CD4-positive, CD25-positive, alpha-beta regulatory T cell (primary cell): ENCODE data around the gene KLHL6. TPM values are rescaled to one million over a fixed set of nuclear protein-coding genes. Genes with fewer than 3 reads are reported as not detected.
A peak's percentile ranks its signal among the peaks of the same experiment; 100 is the strongest.
"Not testable (repeated sequence)": the region's sequence is repeated elsewhere in the genome, so short reads cannot be mapped to it uniquely, and the experiment has no call there.

Source experiments
- ATAC-seq, 2 donors: fragments of 150-1000 bp; cut with Tn5 transposase; one replicate each; pipeline ENCODE4 v1.10.0; 2021; ENCODE audit warnings: low read depth in 2 of 2, moderate number of reproducible peaks in 2 of 2, moderate library complexity in 1 of 2
- DNase-seq, 3 donors: peaks; one replicate each; pipeline versions ENCODE4 v3.0.0 to v3.0.0-alpha.2; 2012 to 2022; ENCODE audit warnings: mixed read lengths in 1 of 3
- H3K27ac ChIP-seq: one replicate; pipeline ENCODE4 v1.7.0; 2013; ENCODE audit warnings: mild to moderate bottlenecking, low read length; ENCODE audit not compliant: insufficient read depth, poor library complexity, severe bottlenecking
- H3K27me3 ChIP-seq: one replicate; pipeline ENCODE4 v1.7.0; 2013; ENCODE audit warnings: low read length; ENCODE audit not compliant: control insufficient read depth, insufficient read depth
- H3K36me3 ChIP-seq: one replicate; pipeline ENCODE4 v1.7.0; 2013; ENCODE audit warnings: mild to moderate bottlenecking, low read length, moderate library complexity; ENCODE audit not compliant: control insufficient read depth, insufficient read depth
- H3K4me1 ChIP-seq: 2 replicates; pipeline ENCODE4 v1.7.0; 2013; ENCODE audit warnings: mild to moderate bottlenecking, low read length; ENCODE audit not compliant: insufficient read depth, control insufficient read depth, poor library complexity, severe bottlenecking
- H3K4me3 ChIP-seq: one replicate; pipeline ENCODE4 v1.7.0; 2013; ENCODE audit warnings: low read depth, mild to moderate bottlenecking, low read length, moderate library complexity
- H3K9me3 ChIP-seq, 2 experiments: 1 replicate in 1 of 2; 2 replicates in 1 of 2; pipeline ENCODE4 v1.7.0; 2013; ENCODE audit warnings: low read length in 2 of 2, mild to moderate bottlenecking in 1 of 2, moderate library complexity in 1 of 2; ENCODE audit not compliant: control insufficient read depth in 2 of 2
- H3K27ac Mint-ChIP-seq, 3 donors: one replicate each; pipeline ENCODE4 v1.8.0; 2020 to 2022; ENCODE audit warnings: mild to moderate bottlenecking in 3 of 3, mixed read lengths in 3 of 3, moderate library complexity in 2 of 3
- H3K27me3 Mint-ChIP-seq: one replicate; pipeline ENCODE4 v1.8.0; 2022; ENCODE audit warnings: mild to moderate bottlenecking, mixed read lengths
- H3K36me3 Mint-ChIP-seq: one replicate; pipeline ENCODE4 v1.8.0; 2020; ENCODE audit warnings: mixed read lengths
- H3K4me1 Mint-ChIP-seq, 4 donors: one replicate each; pipeline ENCODE4 v1.8.0; 2020 to 2022; ENCODE audit warnings: mixed read lengths in 4 of 4, mild to moderate bottlenecking in 1 of 4
- H3K4me3 Mint-ChIP-seq, 4 donors: one replicate each; pipeline ENCODE4 v1.8.0; 2020 to 2022; ENCODE audit warnings: mild to moderate bottlenecking in 4 of 4, mixed read lengths in 4 of 4, moderate library complexity in 3 of 4
- H3K9me3 Mint-ChIP-seq, 7 donors: one replicate each; pipeline ENCODE4 v1.8.0; 2020 to 2022; ENCODE audit warnings: mixed read lengths in 7 of 7, mild to moderate bottlenecking in 3 of 7, moderate library complexity in 2 of 7
- polyA plus RNA-seq, 4 donors: library from polyadenylated mRNA; unstranded; fragments of 300-500 nt; fragmentation: Illumina TruSeq; gene quantifications; one replicate each; pipeline ENCODE4 v1.2.3, GENCODE V29; 2021
- total RNA-seq: library from RNA; stranded (reverse); gene quantifications from one replicate; pipeline ENCODE4 v1.2.3, GENCODE V29; 2022

The KLHL6 gene
- total and polyA plus RNA-seq, 5 donors from 2014 or later = 17.8 to 48.2 (median 20.4) TPM

DNA sequence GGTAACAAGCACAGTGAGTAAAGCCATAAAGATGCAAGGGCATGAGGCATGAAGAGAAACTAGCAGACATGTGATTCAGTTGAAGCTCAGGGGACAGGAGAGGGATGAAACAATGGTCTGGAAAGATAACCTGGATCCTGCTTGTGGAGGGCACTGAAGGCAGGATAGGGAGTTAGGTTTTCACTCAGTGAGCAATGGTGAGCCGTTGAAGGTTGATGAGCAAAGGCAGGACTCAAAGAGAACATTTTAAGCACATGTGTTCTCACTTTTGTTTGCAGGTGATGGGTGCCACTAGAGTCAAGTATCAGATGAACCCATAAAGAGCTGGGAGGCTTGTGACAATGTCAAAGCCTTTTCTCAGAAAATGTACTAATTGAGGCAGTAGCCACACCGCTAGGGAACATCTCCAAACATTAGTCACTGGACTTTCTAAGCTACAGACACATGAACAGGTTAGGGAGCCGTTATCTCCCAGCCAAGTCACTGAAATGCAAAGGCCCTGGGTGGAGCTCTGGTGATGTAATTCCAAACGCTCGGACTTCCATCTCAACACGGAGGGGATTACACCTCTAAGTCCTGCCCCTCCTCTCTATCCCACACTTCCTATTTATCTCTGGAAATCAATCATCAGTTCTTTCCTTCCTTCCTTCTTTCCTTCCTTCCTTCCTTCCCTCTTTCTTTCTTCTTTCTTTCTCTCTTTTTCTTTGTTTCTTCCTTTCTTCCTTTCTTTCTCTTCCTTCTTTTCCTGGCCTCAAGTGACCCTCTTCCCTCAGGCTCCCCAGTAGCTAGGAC lies 22.7 kb downstream of the KLHL6 start:
- peaks cover 25% of the 10 kb centered on the region for H3K4me1 ChIP-seq
- H3K27ac Mint-ChIP-seq = peak overlapping the region; percentile 89 to 96 (median 92)

DNA sequence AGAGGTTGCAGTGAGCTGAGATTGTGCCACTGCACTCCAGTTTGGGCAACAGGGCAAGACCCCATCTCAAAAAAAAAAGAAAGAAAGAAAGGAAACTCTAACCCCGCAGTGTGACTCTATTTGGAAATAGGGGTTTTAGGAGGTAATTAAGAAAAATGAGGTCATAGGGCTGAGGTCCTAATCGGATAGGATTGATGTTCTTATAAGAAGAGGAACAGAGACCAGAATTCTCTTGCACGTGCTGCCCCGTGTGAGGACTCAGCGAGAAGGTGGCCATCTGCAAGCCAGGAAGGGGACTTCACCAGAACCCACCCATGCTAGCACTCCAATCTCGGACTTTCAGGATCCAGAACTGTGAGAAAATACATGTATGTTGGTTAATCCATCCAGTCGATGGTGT lies 25.8 kb downstream of the KLHL6 start:
- Mint-ChIP-seq H3K36me3 (peaks cover 67% of the 10 kb centered on the region), H3K27ac (peak overlapping the region in 1 of 3 donors; percentile 48), H3K4me1 (peaks cover 34 to 69% (median 56%) of the 10 kb centered on the region in 4 donors), H3K27me3 (no peaks in the 10 kb centered on the region), H3K4me3 (no peak overlapping the region), H3K9me3 (peaks cover 0 to 2% (median 0%) of the 10 kb centered on the region in 7 donors)
- ATAC-seq = no peak
- Histone ChIP-seq H3K4me1 (peaks cover 23% of the 10 kb centered on the region), H3K36me3 (peaks cover 38% of the 10 kb centered on the region), H3K27me3 (no peaks in the 10 kb centered on the region), H3K9me3 (no peaks in the 10 kb centered on the region), H3K27ac (no peak overlapping the region), H3K4me3 (no peak overlapping the region)
- DNase-seq = no peak

More for the DNA sequence above, 22.7 kb downstream of the KLHL6 start:
- Mint-ChIP-seq H3K4me1 (peaks cover 25 to 81% (median 63%) of the 10 kb centered on the region in 4 donors), H3K27me3 (no peaks in the 10 kb centered on the region), H3K36me3 (peaks cover 42% of the 10 kb centered on the region), H3K4me3 (peak overlapping the region in 3 of 4 donors; percentile 5 to 49 (median 31)), H3K9me3 (no peaks in the 10 kb centered on the region)
- H3K9me3 ChIP-seq = no peaks in the 10 kb centered on the region
- H3K27me3 ChIP-seq = no peaks in the 10 kb centered on the region
- ATAC-seq (no peak), DNase-seq (no peak)
- H3K27ac ChIP-seq = no peak overlapping the region
- no peak overlapping the region for H3K4me3 ChIP-seq
- H3K36me3 ChIP-seq = peaks cover 20% of the 10 kb centered on the region

DNA sequence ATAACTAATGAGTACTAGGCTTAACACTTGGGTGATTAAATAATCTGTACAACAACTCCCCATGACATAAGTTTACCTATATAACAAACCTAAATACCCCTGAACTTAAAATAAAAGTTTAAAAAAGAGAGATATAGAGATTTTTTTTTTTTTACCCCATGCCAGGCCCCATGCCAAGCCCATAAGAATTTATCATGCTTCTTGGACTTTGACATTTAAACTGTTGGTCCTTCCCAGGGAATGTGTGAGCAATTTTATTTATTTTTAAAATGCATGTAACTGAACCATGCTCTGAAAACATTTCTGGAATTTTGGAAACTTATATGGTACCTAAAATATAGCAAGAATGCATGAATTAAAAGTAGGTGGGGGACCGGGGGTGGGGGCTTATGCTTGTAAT lies 26.3 kb downstream of the KLHL6 start:
- Histone ChIP-seq H3K9me3 (no peaks in the 10 kb centered on the region), H3K27ac (no peak overlapping the region), H3K4me3 (no peak overlapping the region), H3K4me1 (peaks cover 21% of the 10 kb centered on the region), H3K27me3 (no peaks in the 10 kb centered on the region), H3K36me3 (peaks cover 43% of the 10 kb centered on the region)
- H3K27me3 Mint-ChIP-seq = no peaks in the 10 kb centered on the region
- ATAC-seq (no peak), DNase-seq (no peak)
- H3K4me1 Mint-ChIP-seq = peaks cover 34 to 67% (median 55%) of the 10 kb centered on the region in 4 donors
- H3K4me3 Mint-ChIP-seq = no peak overlapping the region
- H3K36me3 Mint-ChIP-seq = peaks cover 73% of the 10 kb centered on the region
- H3K9me3 Mint-ChIP-seq = peaks cover 0 to 2% (median 0%) of the 10 kb centered on the region in 7 donors
- peak overlapping the region in 2 of 3 donors; percentile 0 to 96 for H3K27ac Mint-ChIP-seq

DNA sequence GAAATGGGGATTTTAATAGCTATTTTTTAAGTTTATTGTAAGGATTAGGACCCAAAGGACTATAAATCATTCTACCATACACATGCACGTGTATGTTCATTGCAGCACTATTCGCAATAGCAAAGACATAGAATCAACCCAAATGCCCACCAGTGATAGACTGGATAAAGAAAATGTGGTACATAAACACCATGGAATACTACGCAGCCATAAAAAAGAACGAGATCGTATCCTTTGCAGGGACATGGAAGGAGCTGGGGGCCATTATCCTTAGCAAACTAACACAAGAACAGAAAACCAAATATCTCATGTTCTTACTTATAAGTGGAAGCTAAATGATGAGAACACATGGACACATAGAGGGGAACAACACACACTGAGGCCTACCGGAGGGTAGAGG lies 26.7 kb downstream of the KLHL6 start:
- not testable (repeated sequence) for ATAC-seq, H3K4me3 Mint-ChIP-seq, H3K4me3 ChIP-seq, H3K27me3 Mint-ChIP-seq, H3K27me3 ChIP-seq, H3K9me3 Mint-ChIP-seq, H3K9me3 ChIP-seq, DNase-seq, H3K27ac ChIP-seq
- H3K4me1 Mint-ChIP-seq = peaks cover 34 to 64% (median 53%) of the 10 kb centered on the region in 4 donors
- peaks cover 17% of the 10 kb centered on the region for H3K4me1 ChIP-seq
- peak overlapping the region in 2 of 3 donors; percentile 0 to 96 for H3K27ac Mint-ChIP-seq
- peaks cover 47% of the 10 kb centered on the region for H3K36me3 ChIP-seq
- peaks cover 74% of the 10 kb centered on the region for H3K36me3 Mint-ChIP-seq

DNA sequence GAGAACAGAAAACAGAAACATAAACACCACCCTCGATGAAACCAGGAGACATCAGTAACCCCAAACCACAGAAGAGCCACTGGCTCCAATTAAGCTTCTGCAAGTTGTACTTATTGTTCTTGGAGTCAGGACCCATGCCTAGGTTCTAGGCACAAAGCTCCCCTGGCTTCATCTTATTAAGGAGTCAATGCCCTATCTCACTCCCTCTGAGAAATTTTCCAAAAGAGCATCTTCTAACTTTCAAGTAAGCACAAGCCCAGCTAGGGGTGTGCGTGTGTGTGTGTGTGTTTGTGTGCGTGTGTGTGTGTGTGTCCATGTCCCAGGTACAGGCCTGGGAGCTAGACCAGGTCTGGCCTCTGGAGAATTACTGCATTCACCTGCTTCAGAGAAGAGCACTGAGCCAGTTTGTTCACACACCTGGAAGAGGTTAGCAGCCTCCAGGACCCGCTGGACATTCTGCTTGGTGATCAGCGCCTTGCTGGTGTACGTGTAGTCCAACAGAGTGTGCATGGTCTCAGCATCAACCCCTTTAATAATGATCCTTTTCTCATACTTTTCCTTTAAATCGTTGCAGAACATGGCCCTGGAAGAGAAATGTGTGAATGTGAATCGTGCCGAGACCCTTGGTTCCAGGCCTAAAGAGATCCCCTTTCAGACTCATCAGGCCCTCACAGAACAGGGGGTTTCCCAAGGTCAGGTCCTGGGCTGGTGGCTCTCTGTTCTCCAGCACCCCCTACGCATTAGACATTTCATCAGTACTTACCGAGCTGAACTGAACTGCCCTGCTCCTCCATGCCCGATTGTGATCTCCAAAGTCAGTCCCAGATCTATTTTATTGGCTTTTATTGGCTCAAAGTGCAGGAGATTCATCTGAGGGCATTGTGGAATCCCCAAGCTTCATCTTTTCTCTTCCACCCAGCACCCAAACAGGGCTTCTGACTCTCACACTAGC lies 27.8 kb downstream of the KLHL6 start:
- Mint-ChIP-seq H3K36me3 (peaks cover 70% of the 10 kb centered on the region), H3K27me3 (no peaks in the 10 kb centered on the region), H3K27ac (peak overlapping the region; percentile 72 to 80 (median 74)), H3K9me3 (peaks cover 0 to 2% (median 0%) of the 10 kb centered on the region in 7 donors), H3K4me1 (peaks cover 27 to 62% (median 45%) of the 10 kb centered on the region in 4 donors), H3K4me3 (peak overlapping the region in 2 of 4 donors; percentile 43 to 70)
- H3K4me3 ChIP-seq = peak overlapping the region; percentile 17
- peaks cover 14% of the 10 kb centered on the region for H3K4me1 ChIP-seq
- H3K9me3 ChIP-seq = no peaks in the 10 kb centered on the region
- peak in 1 of 2 donors; percentile 43 for ATAC-seq
- peak in 1 of 3 donors; percentile 67 for DNase-seq
- H3K36me3 ChIP-seq = peaks cover 52% of the 10 kb centered on the region
- H3K27me3 ChIP-seq = no peaks in the 10 kb centered on the region
- H3K27ac ChIP-seq = peak overlapping the region; percentile 34

DNA sequence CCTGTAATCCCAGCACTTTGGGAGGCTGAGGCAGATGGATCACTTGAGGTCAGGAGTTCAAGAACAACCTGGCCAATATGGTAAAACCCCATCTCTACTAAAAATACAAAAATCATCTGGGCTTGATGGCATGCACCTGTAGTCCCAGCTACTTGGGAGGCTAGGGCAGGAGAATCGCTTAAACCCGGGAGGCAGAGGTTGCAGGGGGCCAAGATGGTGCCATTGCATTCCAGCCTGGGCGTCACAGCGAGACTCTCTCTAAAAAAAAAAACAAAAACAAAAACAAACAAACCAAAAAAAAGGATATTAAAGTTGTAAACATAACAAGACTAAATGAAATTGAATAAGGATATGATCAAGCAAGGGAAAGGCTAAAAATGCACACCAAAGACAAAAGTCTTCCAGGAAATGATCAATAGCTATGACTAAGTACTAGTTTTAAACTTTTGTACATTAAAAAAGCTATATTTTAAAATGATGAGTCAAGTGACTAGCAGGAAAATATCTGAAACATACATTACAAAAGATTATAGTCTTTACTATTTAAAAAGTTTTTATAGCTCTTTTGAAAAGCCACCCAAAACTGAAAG lies 28.6 kb downstream of the KLHL6 start:
- H3K9me3 ChIP-seq = no peaks in the 10 kb centered on the region
- H3K36me3 ChIP-seq = peaks cover 55% of the 10 kb centered on the region
- ATAC-seq (no peak), DNase-seq (no peak)
- Mint-ChIP-seq H3K27ac (peak overlapping the region; percentile 41 to 80 (median 72)), H3K9me3 (peaks cover 0 to 2% (median 0%) of the 10 kb centered on the region in 7 donors), H3K4me1 (peaks cover 21 to 55% (median 40%) of the 10 kb centered on the region in 4 donors), H3K27me3 (no peaks in the 10 kb centered on the region), H3K4me3 (peak overlapping the region in 2 of 4 donors; percentile 43 to 70), H3K36me3 (peaks cover 66% of the 10 kb centered on the region)
- H3K4me3 ChIP-seq = peak overlapping the region; percentile 17
- H3K4me1 ChIP-seq = peaks cover 14% of the 10 kb centered on the region
- H3K27me3 ChIP-seq = no peaks in the 10 kb centered on the region
- peak overlapping the region; percentile 34 for H3K27ac ChIP-seq

DNA sequence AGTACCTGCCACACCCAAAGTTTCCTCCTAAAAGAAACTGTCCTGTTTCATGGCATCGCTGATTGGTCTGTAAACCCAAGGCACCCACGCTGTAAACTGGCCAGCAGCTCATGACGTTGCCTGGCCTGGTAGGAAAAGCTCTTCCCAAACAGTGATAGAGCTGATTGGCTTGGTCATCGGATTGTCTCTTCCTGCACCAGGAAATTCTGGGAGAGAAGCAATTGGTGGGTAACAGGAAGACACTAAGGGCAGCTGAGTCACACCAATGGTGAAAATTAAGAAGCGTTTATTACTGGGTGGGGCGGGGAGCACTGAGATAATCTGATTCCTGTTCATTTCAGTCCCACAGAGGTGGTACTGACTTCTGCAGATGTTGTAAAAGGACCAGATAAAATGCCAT lies 31.0 kb downstream of the KLHL6 start:
- peak overlapping the region; percentile 34 to 71 (median 63) for H3K27ac Mint-ChIP-seq
- H3K9me3 ChIP-seq = no peaks in the 10 kb centered on the region

More for the DNA sequence above, 31.0 kb downstream of the KLHL6 start:
- peaks cover 0 to 2% (median 0%) of the 10 kb centered on the region in 7 donors for H3K9me3 Mint-ChIP-seq
- Histone ChIP-seq H3K4me3 (no peak overlapping the region), H3K36me3 (peaks cover 48% of the 10 kb centered on the region), H3K27me3 (no peaks in the 10 kb centered on the region), H3K4me1 (peaks cover 19% of the 10 kb centered on the region), H3K27ac (no peak overlapping the region)
- peaks cover 22 to 60% (median 38%) of the 10 kb centered on the region in 4 donors for H3K4me1 Mint-ChIP-seq
- no peak overlapping the region for H3K4me3 Mint-ChIP-seq
- DNase-seq (no peak), ATAC-seq (no peak)
- peaks cover 58% of the 10 kb centered on the region for H3K36me3 Mint-ChIP-seq
- H3K27me3 Mint-ChIP-seq = no peaks in the 10 kb centered on the region
